Karpas-422 (cell line): ENCODE measurements around the gene LPCAT3. TPM values are rescaled to one million over a fixed set of nuclear protein-coding genes. Genes with fewer than 3 reads are reported as not detected.

Experiments used
- DNase-seq: peaks from one replicate; pipeline ENCODE4 v3.0.0-alpha.2; 2015
- H2AFZ ChIP-seq: fragments of 200-600 bp; sonication (generic); 2 replicates; pipeline ENCODE4 v1.6.1; 2014; ENCODE audit warnings: antibody characterized with exemption, low read length, mixed read lengths
- H3K27ac ChIP-seq: fragments of 200-600 bp; sonication (generic); 2 replicates; pipeline ENCODE4 v1.5.1; 2014; ENCODE audit warnings: mild to moderate bottlenecking, low read length, moderate library complexity
- H3K27me3 ChIP-seq: fragments of 200-600 bp; sonication (generic); 2 replicates; pipeline ENCODE4 v1.6.1; 2014; ENCODE audit warnings: low read length, mixed read lengths
- H3K36me3 ChIP-seq: fragments of 200-600 bp; sonication (generic); 2 replicates; pipeline ENCODE4 v1.6.1; 2014; ENCODE audit warnings: low read length, mixed read lengths; ENCODE audit not compliant: insufficient read depth
- H3K4me1 ChIP-seq: fragments of 200-600 bp; sonication (generic); 2 replicates; pipeline ENCODE4 v1.6.1; 2014; ENCODE audit warnings: mild to moderate bottlenecking, low read length, mixed read lengths
- H3K4me2 ChIP-seq: fragments of 200-600 bp; sonication (generic); 2 replicates; pipeline ENCODE4 v1.6.1; 2014; ENCODE audit warnings: low read length, low read depth, mild to moderate bottlenecking; ENCODE audit not compliant: poor library complexity, severe bottlenecking
- H3K4me3 ChIP-seq: fragments of 200-600 bp; sonication (generic); 2 replicates; pipeline ENCODE4 v1.5.1; 2014; ENCODE audit warnings: mild to moderate bottlenecking, antibody characterized with exemption, low read length, mixed read lengths
- H3K79me2 ChIP-seq: fragments of 200-600 bp; sonication (generic); 2 replicates; pipeline ENCODE4 v1.6.1; 2014; ENCODE audit warnings: mild to moderate bottlenecking, low read length, mixed read lengths
- H3K9ac ChIP-seq: fragments of 200-600 bp; sonication (generic); 2 replicates; pipeline ENCODE4 v1.6.0; 2014; ENCODE audit warnings: low read length
- H3K9me2 ChIP-seq: fragments of 200-600 bp; sonication (generic), shearing (Covaris generic); replicated peaks from 2 replicates; pipeline ENCODE4 v1.6.0; 2014; ENCODE audit warnings: mild to moderate bottlenecking, low read length, moderate library complexity; ENCODE audit not compliant: insufficient read depth
- H3K9me3 ChIP-seq: fragments of 300-700, 200-600 bp; sonication (generic); 2 replicates; pipeline ENCODE4 v1.6.1; 2014; ENCODE audit warnings: low read length, mixed read lengths
- H4K20me1 ChIP-seq: fragments of 200-600 bp; sonication (generic); 2 replicates; pipeline ENCODE4 v1.6.1; 2014; ENCODE audit warnings: mild to moderate bottlenecking, antibody characterized with exemption, low read length, low read depth; ENCODE audit not compliant: insufficient read depth
- total RNA-seq: library from RNA; depleted of rRNA; stranded (reverse); fragments of >200 nt; shearing (Covaris generic); gene quantifications from 2 replicates; pipeline ENCODE4 v1.2.3, GENCODE V29; 2014; ENCODE audit warnings: low replicate concordance

The LPCAT3 gene
- total RNA-seq, 1 experiment from 2014 or later = 42.7 TPM

GRCh38 chr12:6981152-6982052 lies 36.9 kb downstream of the LPCAT3 start:
- H3K79me2 ChIP-seq = 0 out of 2 replicates have a peak, but pooled peaks cover 6% of the 10 kb centered on the region
- no peak overlapping the region for H3K4me3 ChIP-seq
- no peak overlapping the region for H3K9ac ChIP-seq
- no peaks in the 10 kb centered on the region for H3K4me1 ChIP-seq
- no peaks in the 10 kb centered on the region for H3K9me3 ChIP-seq
- H3K27me3 ChIP-seq = no peaks in the 10 kb centered on the region
- H3K9me2 ChIP-seq = no peaks in the 10 kb centered on the region
- no peak for DNase-seq
- H2AFZ ChIP-seq = no peak overlapping the region
- H3K27ac ChIP-seq = no peak overlapping the region
- H4K20me1 ChIP-seq = 0 out of 2 replicates have a peak, but pooled peaks cover 4% of the 10 kb centered on the region
- no peak overlapping the region for H3K4me2 ChIP-seq
- peaks cover 49% of the 10 kb centered on the region for H3K36me3 ChIP-seq

- Histone ChIP-seq H3K9ac (no peak overlapping the region), H3K9me3 (no peaks in the 10 kb centered on the region), H3K9me2 (no peaks in the 10 kb centered on the region), H3K4me2 (no peak overlapping the region), H3K4me1 (no peaks in the 10 kb centered on the region; the same call in 1 of the 2 replicates), H3K27me3 (no peaks in the 10 kb centered on the region), H3K36me3 (peaks cover 51% of the 10 kb centered on the region), H4K20me1 (0 out of 2 replicates have a peak, but pooled peaks cover 4% of the 10 kb centered on the region), H3K4me3 (no peak overlapping the region), H3K79me2 (0 out of 2 replicates have a peak, but pooled peaks cover 6% of the 10 kb centered on the region), H3K27ac (no peak overlapping the region), H2AFZ (no peak overlapping the region)
- no peak for DNase-seq
Measured at GRCh38 chr12:6980740-6981139, 37.5 kb downstream of the LPCAT3 start.

GRCh38 chr12:6980075-6980474 lies 38.2 kb downstream of the LPCAT3 start:
- Histone ChIP-seq H3K27me3 (no peaks in the 10 kb centered on the region), H4K20me1 (0 out of 2 replicates have a peak, but pooled peaks cover 4% of the 10 kb centered on the region), H3K79me2 (0 out of 2 replicates have a peak, but pooled peaks cover 6% of the 10 kb centered on the region), H3K36me3 (peaks cover 57% of the 10 kb centered on the region), H3K9me3 (no peaks in the 10 kb centered on the region), H3K9ac (no peak overlapping the region), H3K9me2 (no peaks in the 10 kb centered on the region), H2AFZ (no peak overlapping the region), H3K4me1 (peaks cover 6% of the 10 kb centered on the region), H3K4me2 (no peak overlapping the region), H3K27ac (no peak overlapping the region), H3K4me3 (no peak overlapping the region)
- DNase-seq = no peak

GRCh38 chr12:6979453-6979852 lies 38.8 kb downstream of the LPCAT3 start:
- Histone ChIP-seq H3K4me1 (peaks cover 12% of the 10 kb centered on the region), H3K4me2 (no peak overlapping the region), H3K9me2 (no peaks in the 10 kb centered on the region), H3K27me3 (no peaks in the 10 kb centered on the region), H2AFZ (no peak overlapping the region), H3K9me3 (no peaks in the 10 kb centered on the region), H4K20me1 (0 out of 2 replicates have a peak, but pooled peaks cover 4% of the 10 kb centered on the region), H3K4me3 (no peak overlapping the region), H3K9ac (no peak overlapping the region), H3K79me2 (0 out of 2 replicates have a peak, but pooled peaks cover 3% of the 10 kb centered on the region), H3K27ac (no peak overlapping the region), H3K36me3 (peaks cover 64% of the 10 kb centered on the region)
- DNase-seq = no peak

- Histone ChIP-seq H3K9me2 (no peaks in the 10 kb centered on the region), H3K79me2 (0 out of 2 replicates have a peak, but pooled peaks cover under 1% of the 10 kb centered on the region), H3K27me3 (no peaks in the 10 kb centered on the region), H3K4me3 (no peak overlapping the region), H3K9ac (no peak overlapping the region), H3K4me1 (peaks cover 16% of the 10 kb centered on the region), H2AFZ (no peak overlapping the region), H3K27ac (no peak overlapping the region), H3K4me2 (no peak overlapping the region), H3K36me3 (peaks cover 68% of the 10 kb centered on the region), H3K9me3 (no peaks in the 10 kb centered on the region), H4K20me1 (0 out of 2 replicates have a peak, but pooled peaks cover 4% of the 10 kb centered on the region)
- no peak for DNase-seq
Measured at GRCh38 chr12:6979021-6979420, 39.3 kb downstream of the LPCAT3 start.

- 0 out of 2 replicates have a peak, but pooled peaks cover 4% of the 10 kb centered on the region for H4K20me1 ChIP-seq
- no peaks in the 10 kb centered on the region for H3K9me3 ChIP-seq
- no peak overlapping the region for H2AFZ ChIP-seq
- no peaks in the 10 kb centered on the region for H3K27me3 ChIP-seq
- H3K36me3 ChIP-seq = peaks cover 68% of the 10 kb centered on the region
- no peak overlapping the region for H3K4me2 ChIP-seq
- no peak overlapping the region for H3K9ac ChIP-seq
- no peak overlapping the region for H3K4me3 ChIP-seq
- no peaks in the 10 kb centered on the region for H3K79me2 ChIP-seq
- no peak for DNase-seq
- no peaks in the 10 kb centered on the region for H3K9me2 ChIP-seq
- no peak overlapping the region for H3K27ac ChIP-seq
- peaks cover 20% of the 10 kb centered on the region for H3K4me1 ChIP-seq
Measured at GRCh38 chr12:6978611-6979011, 39.7 kb downstream of the LPCAT3 start.

GRCh38 chr12:6978188-6978587 lies 40.1 kb downstream of the LPCAT3 start:
- Histone ChIP-seq H3K9ac (no peak overlapping the region), H3K9me2 (no peaks in the 10 kb centered on the region), H3K27ac (no peak overlapping the region), H3K27me3 (no peaks in the 10 kb centered on the region), H3K4me3 (no peak overlapping the region), H3K9me3 (no peaks in the 10 kb centered on the region), H3K79me2 (peaks cover under 1% of the 10 kb centered on the region; the same call in 1 of the 2 replicates), H3K4me1 (peaks cover 24% of the 10 kb centered on the region), H4K20me1 (0 out of 2 replicates have a peak, but pooled peaks cover 4% of the 10 kb centered on the region), H3K4me2 (no peak overlapping the region), H2AFZ (no peak overlapping the region), H3K36me3 (peaks cover 65% of the 10 kb centered on the region)
- no peak for DNase-seq

- no peaks in the 10 kb centered on the region for H3K9me2 ChIP-seq
- H3K4me2 ChIP-seq = no peak overlapping the region
- DNase-seq = no peak
- H4K20me1 ChIP-seq = 0 out of 2 replicates have a peak, but pooled peaks cover 4% of the 10 kb centered on the region
- H3K36me3 ChIP-seq = peaks cover 63% of the 10 kb centered on the region
- H3K9ac ChIP-seq = no peak overlapping the region
- H3K79me2 ChIP-seq = peaks cover 6% of the 10 kb centered on the region
- no peaks in the 10 kb centered on the region for H3K27me3 ChIP-seq
- H3K4me3 ChIP-seq = no peak overlapping the region
- peaks cover 30% of the 10 kb centered on the region for H3K4me1 ChIP-seq
- H3K9me3 ChIP-seq = no peaks in the 10 kb centered on the region
- H2AFZ ChIP-seq = no peak overlapping the region
- H3K27ac ChIP-seq = no peak overlapping the region
Measured at GRCh38 chr12:6977653-6978052, 40.6 kb downstream of the LPCAT3 start.
